GM23338 (cell line): Measurements from ENCODE around the gene GLP1R. TPM values are rescaled to one million over a fixed set of nuclear protein-coding genes. Genes with fewer than 3 reads are reported as not detected.

Experiments
- ATAC-seq: fragments of 200-7000 bp; cut with Tn5 transposase; 3 replicates; pipeline ENCODE4 v1.9.1; 2020
- DNase-seq: peaks from one replicate; pipeline ENCODE4 v3.0.0-alpha.2; 2015; ENCODE audit warnings: low spot score
- H2AFZ ChIP-seq: fragments of 200-600 bp; sonication (generic); 2 replicates; pipeline ENCODE4 v1.8.0; 2016; ENCODE audit warnings: antibody characterized with exemption, mild to moderate bottlenecking, moderate library complexity
- H3F3A ChIP-seq: fragments of 200-600 bp; sonication (generic); replicated peaks from 2 replicates; pipeline ENCODE4 v1.8.0; 2017; ENCODE audit warnings: antibody characterized with exemption, mixed run types, low read depth
- H3K27ac ChIP-seq: fragments of 200-600 bp; sonication (generic); 2 replicates; pipeline ENCODE4 v1.6.1; 2016; ENCODE audit warnings: low read depth
- H3K27me3 ChIP-seq: fragments of 200-600 bp; sonication (generic); 2 replicates; pipeline ENCODE4 v1.8.0; 2016; ENCODE audit warnings: mild to moderate bottlenecking, mixed run types, moderate library complexity; ENCODE audit not compliant: insufficient read depth
- H3K36me3 ChIP-seq: fragments of 200-600 bp; sonication (generic); 2 replicates; pipeline ENCODE4 v1.8.0; 2016; ENCODE audit warnings: mild to moderate bottlenecking; ENCODE audit not compliant: insufficient read depth
- H3K4me1 ChIP-seq: fragments of 200-600 bp; sonication (generic); 2 replicates; pipeline ENCODE4 v1.8.0; 2016; ENCODE audit warnings: mild to moderate bottlenecking, moderate library complexity; ENCODE audit not compliant: insufficient read depth
- H3K4me2 ChIP-seq: fragments of 200-600 bp; sonication (generic); 2 replicates; pipeline ENCODE4 v1.7.1; 2017; ENCODE audit warnings: mixed run types
- H3K4me3 ChIP-seq: fragments of 200-600 bp; sonication (generic); 2 replicates; pipeline ENCODE4 v1.6.1; 2016; ENCODE audit warnings: mixed run types
- H3K79me2 ChIP-seq: fragments of 200-600 bp; sonication (generic); replicated peaks from 2 replicates; pipeline ENCODE4 v1.8.0; 2017; ENCODE audit warnings: mild to moderate bottlenecking; ENCODE audit not compliant: insufficient read depth
- H3K9me2 ChIP-seq: fragments of 200-600 bp; sonication (generic); 2 replicates; pipeline ENCODE4 v1.8.0; 2017; ENCODE audit not compliant: insufficient read depth
- H4K20me1 ChIP-seq: fragments of 200-600 bp; sonication (generic); replicated peaks from 2 replicates; pipeline ENCODE4 v1.8.0; 2017; ENCODE audit warnings: mild to moderate bottlenecking; ENCODE audit not compliant: insufficient read depth
- H3K27ac Mint-ChIP-seq: 2 replicates; pipeline ENCODE4 v1.8.0; 2020; ENCODE audit warnings: inconsistent platforms, mild to moderate bottlenecking, moderate library complexity, mixed read lengths
- H3K27me3 Mint-ChIP-seq: 3 replicates; pipeline ENCODE4 v1.8.0; 2022; ENCODE audit warnings: low read depth, mild to moderate bottlenecking, moderate library complexity, mixed read lengths, inconsistent platforms; ENCODE audit not compliant: insufficient read depth, poor library complexity
- H3K36me3 Mint-ChIP-seq: 3 replicates; pipeline ENCODE4 v1.8.0; 2021; ENCODE audit warnings: low read depth, mild to moderate bottlenecking, inconsistent platforms, moderate library complexity, mixed read lengths
- H3K4me1 Mint-ChIP-seq: 3 replicates; pipeline ENCODE4 v1.8.0; 2020; ENCODE audit warnings: mild to moderate bottlenecking, inconsistent platforms, mixed read lengths
- H3K4me3 Mint-ChIP-seq: 3 replicates; pipeline ENCODE4 v1.8.0; 2021; ENCODE audit warnings: moderate library complexity, mild to moderate bottlenecking, inconsistent platforms, mixed read lengths
- H3K9me3 Mint-ChIP-seq: 3 replicates; pipeline ENCODE4 v1.8.0; 2020; ENCODE audit warnings: moderate library complexity, mild to moderate bottlenecking, inconsistent platforms, mixed read lengths
- CREB1 ChIP-seq: fragments of 250-450 bp; sonication (Bioruptor Pico); IDR thresholded peaks from 2 replicates; pipeline ENCODE4 v1.5.0; 2020; ENCODE audit warnings: low read depth, mild to moderate bottlenecking, moderate library complexity
- EZH2 ChIP-seq: fragments of 200-600 bp; sonication (generic); IDR thresholded peaks from one replicate; pipeline ENCODE4 v1.8.0; 2017; ENCODE audit warnings: antibody characterized with exemption, mild to moderate bottlenecking, low read depth; ENCODE audit not compliant: unreplicated experiment
- EZH2phosphoT487 ChIP-seq: fragments of 200-600 bp; sonication (generic); IDR thresholded peaks from one replicate; pipeline ENCODE4 v1.8.1; 2018; ENCODE audit warnings: antibody characterized with exemption; ENCODE audit not compliant: unreplicated experiment
- JUNB ChIP-seq: IDR thresholded peaks from one replicate; pipeline ENCODE4 v1.6.1; 2016; ENCODE audit warnings: antibody characterized with exemption; ENCODE audit not compliant: unreplicated experiment
- NANOG ChIP-seq: IDR thresholded peaks from 2 replicates; pipeline ENCODE4 v1.6.1; 2016; ENCODE audit warnings: antibody characterized with exemption, borderline replicate concordance
- POLR2AphosphoS5 ChIP-seq: IDR thresholded peaks from 2 replicates; pipeline ENCODE4 v1.6.1; 2016; ENCODE audit warnings: antibody characterized with exemption, low read depth
- ZNF114 ChIP-seq: fragments of 250-450 bp; sonication (Bioruptor Pico); IDR thresholded peaks from 2 replicates; pipeline ENCODE4 v1.5.0; 2020; ENCODE audit warnings: mild to moderate bottlenecking, moderate library complexity
- ZNF331 ChIP-seq: fragments of 250-450 bp; sonication (Bioruptor Pico); IDR thresholded peaks from 2 replicates; pipeline ENCODE4 v1.5.0; 2020; ENCODE audit warnings: low read depth, mild to moderate bottlenecking, moderate library complexity
- polyA plus RNA-seq: library from polyadenylated mRNA; unstranded; fragments of >200 nt; fragmentation: Nextera tagmentation; extraction: Ambion mirVana; gene quantifications from 2 replicates; pipeline ENCODE4 v1.2.1, GENCODE V29; 2016
- total RNA-seq: library from RNA; depleted of rRNA; stranded (reverse); fragments of >200 nt; shearing (Covaris generic); gene quantifications from 2 replicates; pipeline ENCODE4 v1.2.3, GENCODE V29; 2014
- TF ChIP-seq, protein P1 (sequence below): IDR thresholded peaks from one replicate; pipeline ENCODE4 v1.6.1; 2018; ENCODE audit warnings: antibody characterized with exemption; ENCODE audit not compliant: unreplicated experiment
- TF ChIP-seq, protein P2 (sequence below), 2 experiments: fragments of 200-600 bp in 1 of 2; sonication (generic) in 1 of 2; conservative IDR thresholded peaks; 2 replicates each; pipeline versions ENCODE4 v1.5.1 to v1.6.1; 2016 to 2017; ENCODE audit warnings: antibody characterized with exemption in 2 of 2, low read depth in 2 of 2, mild to moderate bottlenecking in 2 of 2, moderate library complexity in 1 of 2

The GLP1R gene
- total and polyA plus RNA-seq, 2 experiments from 2014 or later = 0.42 to 3.7 TPM

DNA sequence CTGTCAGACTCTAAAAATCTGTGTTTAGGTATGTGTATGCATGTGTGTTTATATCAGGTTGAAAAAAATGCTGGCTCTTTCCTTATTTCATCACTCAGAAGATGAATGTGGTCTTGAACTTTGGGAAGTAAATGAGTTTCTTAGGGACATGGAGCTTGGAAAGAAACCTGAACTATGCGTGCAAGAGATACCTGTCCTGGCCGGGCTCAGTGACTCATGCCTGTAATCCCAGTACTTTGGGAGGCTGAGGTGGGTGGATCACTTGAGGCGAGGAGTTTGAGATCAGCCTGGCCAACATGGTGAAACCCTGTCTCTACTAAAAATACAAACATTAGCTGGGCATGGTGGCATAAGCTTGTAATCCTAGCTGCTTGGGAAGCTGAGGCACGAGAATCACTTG is 4.4 kb upstream of the GLP1R start:
- DNase-seq = no peak
- H3K27ac ChIP-seq = no peak overlapping the region
- Mint-ChIP-seq H3K9me3 (no peaks in the 10 kb centered on the region), H3K4me3 (no peak overlapping the region), H3K27me3 (peaks cover 29% of the 10 kb centered on the region), H3K27ac (no peak overlapping the region), H3K4me1 (no peaks in the 10 kb centered on the region; the same call in 2 of the 3 replicates), H3K36me3 (no peaks in the 10 kb centered on the region)
- TF ChIP-seq ZNF114 (no peak), ZNF331 (CRISPR knock-in tag) (no peak), POLR2AphosphoS5 (no peak), CREB1 (CRISPR knock-in tag) (no peak), NANOG (no peak), JUNB (no peak), EZH2 (no peak), EZH2phosphoT487 (no peak)
- TF ChIP-seq, protein P1, sequence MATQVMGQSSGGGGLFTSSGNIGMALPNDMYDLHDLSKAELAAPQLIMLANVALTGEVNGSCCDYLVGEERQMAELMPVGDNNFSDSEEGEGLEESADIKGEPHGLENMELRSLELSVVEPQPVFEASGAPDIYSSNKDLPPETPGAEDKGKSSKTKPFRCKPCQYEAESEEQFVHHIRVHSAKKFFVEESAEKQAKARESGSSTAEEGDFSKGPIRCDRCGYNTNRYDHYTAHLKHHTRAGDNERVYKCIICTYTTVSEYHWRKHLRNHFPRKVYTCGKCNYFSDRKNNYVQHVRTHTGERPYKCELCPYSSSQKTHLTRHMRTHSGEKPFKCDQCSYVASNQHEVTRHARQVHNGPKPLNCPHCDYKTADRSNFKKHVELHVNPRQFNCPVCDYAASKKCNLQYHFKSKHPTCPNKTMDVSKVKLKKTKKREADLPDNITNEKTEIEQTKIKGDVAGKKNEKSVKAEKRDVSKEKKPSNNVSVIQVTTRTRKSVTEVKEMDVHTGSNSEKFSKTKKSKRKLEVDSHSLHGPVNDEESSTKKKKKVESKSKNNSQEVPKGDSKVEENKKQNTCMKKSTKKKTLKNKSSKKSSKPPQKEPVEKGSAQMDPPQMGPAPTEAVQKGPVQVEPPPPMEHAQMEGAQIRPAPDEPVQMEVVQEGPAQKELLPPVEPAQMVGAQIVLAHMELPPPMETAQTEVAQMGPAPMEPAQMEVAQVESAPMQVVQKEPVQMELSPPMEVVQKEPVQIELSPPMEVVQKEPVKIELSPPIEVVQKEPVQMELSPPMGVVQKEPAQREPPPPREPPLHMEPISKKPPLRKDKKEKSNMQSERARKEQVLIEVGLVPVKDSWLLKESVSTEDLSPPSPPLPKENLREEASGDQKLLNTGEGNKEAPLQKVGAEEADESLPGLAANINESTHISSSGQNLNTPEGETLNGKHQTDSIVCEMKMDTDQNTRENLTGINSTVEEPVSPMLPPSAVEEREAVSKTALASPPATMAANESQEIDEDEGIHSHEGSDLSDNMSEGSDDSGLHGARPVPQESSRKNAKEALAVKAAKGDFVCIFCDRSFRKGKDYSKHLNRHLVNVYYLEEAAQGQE = no peak
- TF ChIP-seq, protein P2, sequence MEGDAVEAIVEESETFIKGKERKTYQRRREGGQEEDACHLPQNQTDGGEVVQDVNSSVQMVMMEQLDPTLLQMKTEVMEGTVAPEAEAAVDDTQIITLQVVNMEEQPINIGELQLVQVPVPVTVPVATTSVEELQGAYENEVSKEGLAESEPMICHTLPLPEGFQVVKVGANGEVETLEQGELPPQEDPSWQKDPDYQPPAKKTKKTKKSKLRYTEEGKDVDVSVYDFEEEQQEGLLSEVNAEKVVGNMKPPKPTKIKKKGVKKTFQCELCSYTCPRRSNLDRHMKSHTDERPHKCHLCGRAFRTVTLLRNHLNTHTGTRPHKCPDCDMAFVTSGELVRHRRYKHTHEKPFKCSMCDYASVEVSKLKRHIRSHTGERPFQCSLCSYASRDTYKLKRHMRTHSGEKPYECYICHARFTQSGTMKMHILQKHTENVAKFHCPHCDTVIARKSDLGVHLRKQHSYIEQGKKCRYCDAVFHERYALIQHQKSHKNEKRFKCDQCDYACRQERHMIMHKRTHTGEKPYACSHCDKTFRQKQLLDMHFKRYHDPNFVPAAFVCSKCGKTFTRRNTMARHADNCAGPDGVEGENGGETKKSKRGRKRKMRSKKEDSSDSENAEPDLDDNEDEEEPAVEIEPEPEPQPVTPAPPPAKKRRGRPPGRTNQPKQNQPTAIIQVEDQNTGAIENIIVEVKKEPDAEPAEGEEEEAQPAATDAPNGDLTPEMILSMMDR (conservative IDR thresholded peaks at IDR 0.05; ENCODE audit: low read depth in 2 of 2) = no peak
- peaks cover 7% of the 10 kb centered on the region; the same call in 1 of the 2 replicates for H3K4me1 ChIP-seq
- H3F3A ChIP-seq = no peaks in the 10 kb centered on the region
- no peak for ATAC-seq
- no peak overlapping the region for H3K4me3 ChIP-seq
- peaks cover 26% of the 10 kb centered on the region for H3K27me3 ChIP-seq
- no peaks in the 10 kb centered on the region for H3K79me2 ChIP-seq
- H4K20me1 ChIP-seq = no peaks in the 10 kb centered on the region
- no peak overlapping the region for H3K4me2 ChIP-seq
- H2AFZ ChIP-seq = no peak overlapping the region
- no peaks in the 10 kb centered on the region for H3K36me3 ChIP-seq
- peaks cover 7% of the 10 kb centered on the region; the same call in 1 of the 2 replicates for H3K9me2 ChIP-seq
